WTC11 (cell line): ENCODE measurements around the gene NR2F6. TPM values are rescaled to one million over a fixed set of nuclear protein-coding genes. Genes with fewer than 3 reads are reported as not detected.

Source experiments
- ATAC-seq: fragments of 200-7000 bp; cut with Tn5 transposase; 2 replicates; pipeline ENCODE4 v1.10.0; 2021; ENCODE audit warnings: mild to moderate bottlenecking, moderate library complexity
- CTCF ChIA-PET: fragments of 300-600 bp; sonication (Branson Sonifier 250); formaldehyde crosslinking; loops from one replicate; lab custom pipeline; 2021; ENCODE audit warnings: antibody characterized with exemption; lab: Charles Lee
- POLR2A ChIA-PET: fragments of 350-600 bp; sonication (Branson Sonifier 250); formaldehyde crosslinking; loops from one replicate; lab custom pipeline; 2021; ENCODE audit warnings: antibody characterized with exemption; lab: Charles Lee
- DNase-seq: peaks from one replicate; pipeline ENCODE4 v3.0.0; 2021; ENCODE audit warnings: low spot score
- H3K27ac Mint-ChIP-seq: 2 replicates; pipeline ENCODE4 v1.8.0; 2021; ENCODE audit warnings: mixed read lengths
- H3K27me3 Mint-ChIP-seq: 2 replicates; pipeline ENCODE4 v1.8.0; 2021; ENCODE audit warnings: low read depth, mild to moderate bottlenecking, moderate library complexity, mixed read lengths
- H3K36me3 Mint-ChIP-seq: 2 replicates; pipeline ENCODE4 v1.8.0; 2021; ENCODE audit warnings: mixed read lengths
- H3K4me1 Mint-ChIP-seq: 2 replicates; pipeline ENCODE4 v1.8.0; 2022; ENCODE audit warnings: mixed read lengths
- H3K4me3 Mint-ChIP-seq: 2 replicates; pipeline ENCODE4 v1.8.0; 2021; ENCODE audit warnings: mild to moderate bottlenecking, moderate library complexity, mixed read lengths
- H3K9me3 Mint-ChIP-seq: 2 replicates; pipeline ENCODE4 v1.8.0; 2021; ENCODE audit warnings: mixed read lengths
- AFF4 ChIP-seq: sonication (generic); formaldehyde crosslinking; IDR thresholded peaks from 2 replicates; pipeline ENCODE4 v1.8.1; 2023; ENCODE audit warnings: mild to moderate bottlenecking, missing genetic modification reagents, borderline replicate concordance
- ATF3 ChIP-seq: sonication (generic); formaldehyde crosslinking; conservative IDR thresholded peaks from 2 replicates; pipeline ENCODE4 v1.8.1; 2022; ENCODE audit warnings: mild to moderate bottlenecking, missing genetic modification reagents
- E2F1 ChIP-seq: sonication (generic); formaldehyde crosslinking; IDR thresholded peaks from 2 replicates; pipeline ENCODE4 v1.8.0; 2022; ENCODE audit warnings: mild to moderate bottlenecking, missing genetic modification reagents
- E2F5 ChIP-seq: sonication (generic); formaldehyde crosslinking; IDR thresholded peaks from 2 replicates; pipeline ENCODE4 v1.8.1; 2022; ENCODE audit warnings: mild to moderate bottlenecking, moderate library complexity, missing genetic modification reagents
- FOXJ3 ChIP-seq: sonication (generic); formaldehyde crosslinking; IDR thresholded peaks from 2 replicates; pipeline ENCODE4 v1.9.0; 2021; ENCODE audit warnings: missing genetic modification reagents, mild to moderate bottlenecking, borderline replicate concordance
- FOXK1 ChIP-seq: sonication (generic); formaldehyde crosslinking; IDR thresholded peaks from 2 replicates; pipeline ENCODE4 v1.8.0; 2022; ENCODE audit warnings: mild to moderate bottlenecking, moderate library complexity, missing genetic modification reagents
- FOXP1 ChIP-seq: sonication (generic); formaldehyde crosslinking; IDR thresholded peaks from 2 replicates; pipeline ENCODE4 v1.8.0; 2022; ENCODE audit warnings: missing genetic modification reagents, mild to moderate bottlenecking, moderate library complexity, borderline replicate concordance
- JAZF1 ChIP-seq: fragments of 250-450 bp; sonication (Bioruptor Pico); IDR thresholded peaks from 2 replicates; pipeline ENCODE4 v1.9.0; 2021; ENCODE audit warnings: moderate library complexity, mild to moderate bottlenecking, inconsistent platforms
- KAT7 ChIP-seq: sonication (generic); formaldehyde crosslinking; IDR thresholded peaks from 2 replicates; pipeline ENCODE4 v1.8.1; 2023; ENCODE audit warnings: missing genetic modification reagents, mild to moderate bottlenecking, borderline replicate concordance
- NFATC4 ChIP-seq: fragments of 250-450 bp; sonication (Bioruptor Pico); IDR thresholded peaks from 2 replicates; pipeline ENCODE4 v1.9.0; 2021; ENCODE audit warnings: mild to moderate bottlenecking
- NFYB ChIP-seq: sonication (generic); formaldehyde crosslinking; conservative IDR thresholded peaks from 2 replicates; pipeline ENCODE4 v1.8.0; 2022; ENCODE audit warnings: low read depth, missing genetic modification reagents
- SMAD4 ChIP-seq: sonication (generic); formaldehyde crosslinking; IDR thresholded peaks from 2 replicates; pipeline ENCODE4 v1.8.0; 2022; ENCODE audit warnings: mild to moderate bottlenecking, missing genetic modification reagents
- TEAD4 ChIP-seq: sonication (generic); formaldehyde crosslinking; IDR thresholded peaks from 2 replicates; pipeline ENCODE4 v1.8.0; 2022; ENCODE audit warnings: mild to moderate bottlenecking, missing genetic modification reagents
- ZBTB43 ChIP-seq: sonication (generic); formaldehyde crosslinking; IDR thresholded peaks from 2 replicates; pipeline ENCODE4 v1.8.1; 2023; ENCODE audit warnings: mild to moderate bottlenecking, missing genetic modification reagents
- ZNF121 ChIP-seq: sonication (generic); formaldehyde crosslinking; IDR thresholded peaks from 2 replicates; pipeline ENCODE4 v1.8.0; 2023; ENCODE audit warnings: missing genetic modification reagents
- ZNF138 ChIP-seq: sonication (generic); formaldehyde crosslinking; conservative IDR thresholded peaks from 2 replicates; pipeline ENCODE4 v1.8.1; 2022; ENCODE audit warnings: mild to moderate bottlenecking, moderate library complexity, missing genetic modification reagents
- ZNF317 ChIP-seq: sonication (generic); formaldehyde crosslinking; IDR thresholded peaks from 2 replicates; pipeline ENCODE4 v1.8.1; 2023; ENCODE audit warnings: low read depth, mild to moderate bottlenecking, moderate library complexity, missing genetic modification reagents, borderline replicate concordance
- ZNF425 ChIP-seq: fragments of 250-450 bp; sonication (Bioruptor Pico); conservative IDR thresholded peaks from 2 replicates; pipeline ENCODE4 v1.9.0; 2021; ENCODE audit warnings: mild to moderate bottlenecking
- ZNF671 ChIP-seq: fragments of 250-450 bp; sonication (Bioruptor Pico); IDR thresholded peaks from 2 replicates; pipeline ENCODE4 v1.8.0; 2021; ENCODE audit warnings: mild to moderate bottlenecking
- total RNA-seq: library from RNA; stranded (reverse); gene quantifications from 3 replicates; pipeline ENCODE4 v1.2.3, GENCODE V29; 2021

Gene NR2F6
- total RNA-seq, 1 experiment from 2014 or later = 145 TPM

GRCh38 chr19:17232258-17232657 lies 13.5 kb downstream of the NR2F6 start:
- ChIA-PET CTCF (no interaction called here), POLR2A (no interaction called here)
- Mint-ChIP-seq H3K27ac (0 out of 2 replicates have a peak overlapping the region, but pooled peaks have one; percentile 74), H3K27me3 (no peaks in the 10 kb centered on the region), H3K4me3 (no peak overlapping the region), H3K36me3 (peaks cover 30% of the 10 kb centered on the region), H3K4me1 (peaks cover 30% of the 10 kb centered on the region), H3K9me3 (no peaks in the 10 kb centered on the region)
- ATAC-seq (no peak), DNase-seq (no peak)
- TF ChIP-seq ZBTB43 (0 out of 2 replicates have a peak, but pooled peaks have one; percentile 30), FOXP1 (CRISPR knock-in tag) (peak; percentile 43; the same call in 1 of the 2 replicates), JAZF1 (CRISPR knock-in tag) (no peak)

GRCh38 chr19:17229890-17230289 lies 15.8 kb downstream of the NR2F6 start:
- no peak for DNase-seq
- Mint-ChIP-seq H3K4me1 (peaks cover 26% of the 10 kb centered on the region), H3K27ac (peak overlapping the region; percentile 80; the same call in 1 of the 2 replicates), H3K27me3 (no peaks in the 10 kb centered on the region), H3K9me3 (no peaks in the 10 kb centered on the region)
- CTCF ChIA-PET = interaction anchor here (1.2 to 2.9 kb wide), 2 partner anchors 14 to 25 kb away, joined by 4 to 11 read pairs; no protein-coding TSS in a partner anchor
- POLR2A ChIA-PET = interaction anchor here (0.6 to 1.4 kb wide), 3 partner anchors 14 to 426 kb away, joined by 3 to 7 read pairs (median 4); partner anchors contain the start of genes DDA1 and USE1
- TF ChIP-seq ZNF121 = no peak
- no peak for TF ChIP-seq KAT7 (CRISPR knock-in tag)
- TF ChIP-seq NFYB (CRISPR knock-in tag) = no peak
- TF ChIP-seq NFATC4 (CRISPR knock-in tag) = no peak
- no peak for TF ChIP-seq ZNF671 (CRISPR knock-in tag)
- TF ChIP-seq ZBTB43 = no peak
- TF ChIP-seq FOXJ3 (CRISPR knock-in tag) = no peak
- TF ChIP-seq ZNF425 (CRISPR knock-in tag) = no peak
- TF ChIP-seq ATF3 = no peak
- TF ChIP-seq FOXK1 = no peak
- no peak for TF ChIP-seq TEAD4
- TF ChIP-seq ZNF317 (CRISPR knock-in tag) = no peak
- TF ChIP-seq ZNF138 = no peak
- no peak for TF ChIP-seq E2F5 (CRISPR knock-in tag)
- TF ChIP-seq, all 79 proteins: peak for 0
- H3K4me3 Mint-ChIP-seq = no peak overlapping the region
- no peak for ATAC-seq
- peaks cover 30% of the 10 kb centered on the region for H3K36me3 Mint-ChIP-seq

GRCh38 chr19:17227798-17228367 lies 17.8 kb downstream of the NR2F6 start:
- Mint-ChIP-seq H3K36me3 (peaks cover 21% of the 10 kb centered on the region), H3K9me3 (no peaks in the 10 kb centered on the region), H3K4me1 (peaks cover 15% of the 10 kb centered on the region), H3K27ac (no peak overlapping the region), H3K4me3 (peak overlapping the region; percentile 89), H3K27me3 (peaks cover 2% of the 10 kb centered on the region; the same call in 1 of the 2 replicates)
- POLR2A ChIA-PET = interaction anchor here (0.5 to 1.6 kb wide), 3 partner anchors 16 to 366 kb away, joined by 3 to 4 read pairs (median 4); no protein-coding TSS in a partner anchor
- CTCF ChIA-PET = interaction anchor here (0.6 to 2.9 kb wide), 4 partner anchors 10 to 100 kb away, joined by 3 to 12 read pairs (median 9); partner anchors contain the start of gene ANKLE1
- no peak for ATAC-seq
- DNase-seq = no peak
- no peak for TF ChIP-seq FOXJ3 (CRISPR knock-in tag)
- no peak for TF ChIP-seq SMAD4
- TF ChIP-seq E2F1 = no peak
- TF ChIP-seq AFF4 (CRISPR knock-in tag) = no peak
